GM23338 (cell line): ENCODE measurements around the gene GRM8. TPM values are rescaled to one million over a fixed set of nuclear protein-coding genes. Genes with fewer than 3 reads are reported as not detected.

Experiments
- ATAC-seq: fragments of 200-7000 bp; cut with Tn5 transposase; 3 replicates; pipeline ENCODE4 v1.9.1; 2020
- DNase-seq: peaks from one replicate; pipeline ENCODE4 v3.0.0-alpha.2; 2015; ENCODE audit warnings: low spot score
- H2AFZ ChIP-seq: fragments of 200-600 bp; sonication (generic); 2 replicates; pipeline ENCODE4 v1.8.0; 2016; ENCODE audit warnings: antibody characterized with exemption, mild to moderate bottlenecking, moderate library complexity
- H3F3A ChIP-seq: fragments of 200-600 bp; sonication (generic); replicated peaks from 2 replicates; pipeline ENCODE4 v1.8.0; 2017; ENCODE audit warnings: antibody characterized with exemption, mixed run types, low read depth
- H3K27ac ChIP-seq: fragments of 200-600 bp; sonication (generic); 2 replicates; pipeline ENCODE4 v1.6.1; 2016; ENCODE audit warnings: low read depth
- H3K27me3 ChIP-seq: fragments of 200-600 bp; sonication (generic); 2 replicates; pipeline ENCODE4 v1.8.0; 2016; ENCODE audit warnings: mild to moderate bottlenecking, mixed run types, moderate library complexity; ENCODE audit not compliant: insufficient read depth
- H3K36me3 ChIP-seq: fragments of 200-600 bp; sonication (generic); 2 replicates; pipeline ENCODE4 v1.8.0; 2016; ENCODE audit warnings: mild to moderate bottlenecking; ENCODE audit not compliant: insufficient read depth
- H3K4me1 ChIP-seq: fragments of 200-600 bp; sonication (generic); 2 replicates; pipeline ENCODE4 v1.8.0; 2016; ENCODE audit warnings: mild to moderate bottlenecking, moderate library complexity; ENCODE audit not compliant: insufficient read depth
- H3K4me2 ChIP-seq: fragments of 200-600 bp; sonication (generic); 2 replicates; pipeline ENCODE4 v1.7.1; 2017; ENCODE audit warnings: mixed run types
- H3K4me3 ChIP-seq: fragments of 200-600 bp; sonication (generic); 2 replicates; pipeline ENCODE4 v1.6.1; 2016; ENCODE audit warnings: mixed run types
- H3K79me2 ChIP-seq: fragments of 200-600 bp; sonication (generic); replicated peaks from 2 replicates; pipeline ENCODE4 v1.8.0; 2017; ENCODE audit warnings: mild to moderate bottlenecking; ENCODE audit not compliant: insufficient read depth
- H3K9me2 ChIP-seq: fragments of 200-600 bp; sonication (generic); 2 replicates; pipeline ENCODE4 v1.8.0; 2017; ENCODE audit not compliant: insufficient read depth
- H4K20me1 ChIP-seq: fragments of 200-600 bp; sonication (generic); replicated peaks from 2 replicates; pipeline ENCODE4 v1.8.0; 2017; ENCODE audit warnings: mild to moderate bottlenecking; ENCODE audit not compliant: insufficient read depth
- H3K27ac Mint-ChIP-seq: 2 replicates; pipeline ENCODE4 v1.8.0; 2020; ENCODE audit warnings: inconsistent platforms, mild to moderate bottlenecking, moderate library complexity, mixed read lengths
- H3K27me3 Mint-ChIP-seq: 3 replicates; pipeline ENCODE4 v1.8.0; 2022; ENCODE audit warnings: low read depth, mild to moderate bottlenecking, moderate library complexity, mixed read lengths, inconsistent platforms; ENCODE audit not compliant: insufficient read depth, poor library complexity
- H3K36me3 Mint-ChIP-seq: 3 replicates; pipeline ENCODE4 v1.8.0; 2021; ENCODE audit warnings: low read depth, mild to moderate bottlenecking, inconsistent platforms, moderate library complexity, mixed read lengths
- H3K4me1 Mint-ChIP-seq: 3 replicates; pipeline ENCODE4 v1.8.0; 2020; ENCODE audit warnings: mild to moderate bottlenecking, inconsistent platforms, mixed read lengths
- H3K4me3 Mint-ChIP-seq: 3 replicates; pipeline ENCODE4 v1.8.0; 2021; ENCODE audit warnings: moderate library complexity, mild to moderate bottlenecking, inconsistent platforms, mixed read lengths
- H3K9me3 Mint-ChIP-seq: 3 replicates; pipeline ENCODE4 v1.8.0; 2020; ENCODE audit warnings: moderate library complexity, mild to moderate bottlenecking, inconsistent platforms, mixed read lengths
- CTCF ChIP-seq, 2 experiments: fragments of 200-600 bp in 1 of 2; sonication (generic) in 1 of 2; conservative IDR thresholded peaks; 2 replicates each; pipeline versions ENCODE4 v1.5.1 to v1.6.1; 2016 to 2017; ENCODE audit warnings: antibody characterized with exemption in 2 of 2, low read depth in 2 of 2, mild to moderate bottlenecking in 2 of 2, moderate library complexity in 1 of 2
- POLR2AphosphoS5 ChIP-seq: IDR thresholded peaks from 2 replicates; pipeline ENCODE4 v1.6.1; 2016; ENCODE audit warnings: antibody characterized with exemption, low read depth
- STAT1 ChIP-seq: IDR thresholded peaks from one replicate; pipeline ENCODE4 v1.6.1; 2016; ENCODE audit warnings: antibody characterized with exemption; ENCODE audit not compliant: unreplicated experiment
- ZNF462 ChIP-seq: fragments of 250-450 bp; sonication (Bioruptor Pico); IDR thresholded peaks from 2 replicates; pipeline ENCODE4 v1.5.0; 2020; ENCODE audit warnings: mild to moderate bottlenecking, moderate library complexity
- polyA plus RNA-seq: library from polyadenylated mRNA; unstranded; fragments of >200 nt; fragmentation: Nextera tagmentation; extraction: Ambion mirVana; gene quantifications from 2 replicates; pipeline ENCODE4 v1.2.1, GENCODE V29; 2016
- total RNA-seq: library from RNA; depleted of rRNA; stranded (reverse); fragments of >200 nt; shearing (Covaris generic); gene quantifications from 2 replicates; pipeline ENCODE4 v1.2.3, GENCODE V29; 2014

GRM8 gene
- total and polyA plus RNA-seq, 2 experiments from 2014 or later: 1.9 to 6.6 TPM

- Histone ChIP-seq H3K27me3 (no peaks in the 10 kb centered on the region), H3K36me3 (no peaks in the 10 kb centered on the region), H2AFZ (peak overlapping the region; percentile 39; the same call in 1 of the 2 replicates), H3K4me3 (peak overlapping the region; percentile 17; the same call in 1 of the 2 replicates), H3K4me2 (peak overlapping the region; percentile 48; the same call in 1 of the 2 replicates), H3K9me2 (0 out of 2 replicates have a peak, but pooled peaks cover 2% of the 10 kb centered on the region), H3F3A (no peaks in the 10 kb centered on the region), H3K27ac (no peak overlapping the region), H3K79me2 (no peaks in the 10 kb centered on the region), H4K20me1 (no peaks in the 10 kb centered on the region), H3K4me1 (peaks cover 20% of the 10 kb centered on the region; the same call in 1 of the 2 replicates)
- Mint-ChIP-seq H3K27ac (no peak overlapping the region), H3K4me1 (peaks cover 28% of the 10 kb centered on the region), H3K36me3 (no peaks in the 10 kb centered on the region; the same call in 2 of the 3 replicates), H3K4me3 (no peak overlapping the region), H3K27me3 (peaks cover 2% of the 10 kb centered on the region), H3K9me3 (peaks cover 3% of the 10 kb centered on the region; the same call in 1 of the 3 replicates)
- TF ChIP-seq POLR2AphosphoS5 (no peak), ZNF462 (CRISPR knock-in tag) (no peak), STAT1 (no peak), CTCF (conservative IDR thresholded peaks at IDR 0.05; ENCODE audit: low read depth in 2 of 2) (no peak)
- ATAC-seq (no peak), DNase-seq (no peak)
These were observed 528.7 kb downstream of the GRM8 start for GRCh38 chr7:126723966-126724544.
